Left lung (tissue), 10 donors: Measurements from ENCODE around the gene VEGFA. TPM values are rescaled to one million over a fixed set of nuclear protein-coding genes. Genes with fewer than 3 reads are reported as not detected.

Experiments used
- ATAC-seq: fragments of 200-7000 bp; cut with Tn5 transposase; one replicate; pipeline ENCODE4 v1.9.1; 2020; ENCODE audit warnings: moderate library complexity
- DNase-seq, 4 donors: peaks; one replicate each; pipeline ENCODE4 v3.0.0-alpha.2; 2013 to 2020
- H3K27ac ChIP-seq, 2 donors: fragments of 200-600 bp; sonication (generic) in 1 of 2; one replicate each; pipeline versions ENCODE4 v1.5.0 to v1.8.0; 2020 to 2021
- H3K27me3 ChIP-seq, 2 donors: fragments of 200-600 bp; sonication (generic) in 1 of 2; one replicate each; pipeline versions ENCODE4 v1.5.0 to v1.8.0; 2020 to 2021
- H3K36me3 ChIP-seq, 2 donors: fragments of 200-600 bp; sonication (generic) in 1 of 2; one replicate each; pipeline versions ENCODE4 v1.5.0 to v1.8.0; 2020 to 2021
- H3K4me1 ChIP-seq, 2 donors: fragments of 200-600 bp; one replicate each; pipeline ENCODE4 v1.8.0; 2021
- H3K4me3 ChIP-seq, 2 donors: fragments of 200-600 bp; sonication (generic) in 1 of 2; one replicate each; pipeline versions ENCODE4 v1.5.0 to v1.8.0; 2020 to 2021; ENCODE audit warnings: mild to moderate bottlenecking in 1 of 2
- H3K9me3 ChIP-seq, 2 donors: fragments of 200-600 bp; sonication (generic) in 1 of 2; one replicate each; pipeline versions ENCODE4 v1.5.0 to v1.8.0; 2020 to 2021
- CTCF ChIP-seq, 2 donors: fragments of 200-600 bp; sonication (generic) in 1 of 2; IDR thresholded peaks; one replicate each; pipeline versions ENCODE4 v1.5.0 to v1.8.0; 2021; ENCODE audit warnings: antibody characterized with exemption in 2 of 2
- intact Hi-C, 2 donors: fragments of 100-400 bp; cut with DNase I; formaldehyde crosslinking; loops; one replicate each; pipeline versions ENCODE4 v1.11.2 to v1.14.2; 2022
- polyA plus RNA-seq, 6 donors: library from polyadenylated mRNA; unstranded; fragments of 120-200 nt; gene quantifications; one replicate each; pipeline ENCODE4 v1.2.1, GENCODE V29; 2013; ENCODE audit not compliant: insufficient read length in 6 of 6
- total RNA-seq, 2 donors: library from RNA; stranded (reverse); fragmentation: NEBNext Ultra II Directional; extraction: Animal tissue kit (Norgen Biotek cat#: 25700); gene quantifications; one replicate each; pipeline ENCODE4 v1.2.1, GENCODE V29; 2021
- donor health status: DM: no; HTN: yes; CAD: no.
- donor health status: DM: no; HTN: no; CAD: no.

Gene VEGFA
- total and polyA plus RNA-seq, 8 donors = 147 to 349 (median 288) TPM

- no peak for TF ChIP-seq CTCF (IDR thresholded peaks at IDR 0.05)
- Histone ChIP-seq H3K4me3 (no peak overlapping the region), H3K27me3 (no peaks in the 10 kb centered on the region), H3K27ac (no peak overlapping the region), H3K36me3 (no peaks in the 10 kb centered on the region), H3K4me1 (peaks cover 5 to 7% of the 10 kb centered on the region in 2 donors), H3K9me3 (no peaks in the 10 kb centered on the region)
- intact Hi-C loops = no loop called here
- peak; percentile 91 for ATAC-seq
- peak in 2 of 4 donors; percentile 53 to 68 for DNase-seq
Measured at GRCh38 chr6:43744931-43745727, 24.9 kb upstream of the VEGFA start.

- no peaks in the 10 kb centered on the region for H3K9me3 ChIP-seq
- TF ChIP-seq CTCF (IDR thresholded peaks at IDR 0.05) = no peak
- H3K36me3 ChIP-seq = no peaks in the 10 kb centered on the region
- no peaks in the 10 kb centered on the region for H3K27me3 ChIP-seq
- H3K4me3 ChIP-seq = no peak overlapping the region
- intact Hi-C loops = no loop called here
- DNase-seq (no peak), ATAC-seq (no peak)
- H3K4me1 ChIP-seq = peaks cover 3 to 5% of the 10 kb centered on the region in 2 donors
- H3K27ac ChIP-seq = no peak overlapping the region
Measured at GRCh38 chr6:43746071-43746470, 23.9 kb upstream of the VEGFA start.

GRCh38 chr6:43746613-43747102 lies 23.4 kb upstream of the VEGFA start:
- ATAC-seq = no peak
- no peaks in the 10 kb centered on the region for H3K27me3 ChIP-seq
- intact Hi-C loops = no loop called here
- TF ChIP-seq CTCF (IDR thresholded peaks at IDR 0.05) = no peak
- no peaks in the 10 kb centered on the region for H3K9me3 ChIP-seq
- DNase-seq = peak in 2 of 4 donors; percentile 20 to 52
- H3K4me3 ChIP-seq = no peak overlapping the region
- H3K27ac ChIP-seq = no peak overlapping the region
- peaks cover 0 to 5% of the 10 kb centered on the region in 2 donors for H3K4me1 ChIP-seq
- no peaks in the 10 kb centered on the region for H3K36me3 ChIP-seq

- H3K9me3 ChIP-seq = no peaks in the 10 kb centered on the region
- no peaks in the 10 kb centered on the region for H3K27me3 ChIP-seq
- intact Hi-C loops = no loop called here
- no peak overlapping the region for H3K4me3 ChIP-seq
- H3K27ac ChIP-seq = no peak overlapping the region
- H3K36me3 ChIP-seq = no peaks in the 10 kb centered on the region
- ATAC-seq (no peak), DNase-seq (no peak)
- TF ChIP-seq CTCF (IDR thresholded peaks at IDR 0.05) = no peak
- H3K4me1 ChIP-seq = peaks cover 0 to 5% of the 10 kb centered on the region in 2 donors
Measured at GRCh38 chr6:43747784-43748183, 22.2 kb upstream of the VEGFA start.

- intact Hi-C loops = no loop called here
- peaks cover 0 to 5% of the 10 kb centered on the region in 2 donors for H3K4me1 ChIP-seq
- TF ChIP-seq CTCF (IDR thresholded peaks at IDR 0.05) = no peak
- H3K27me3 ChIP-seq = no peaks in the 10 kb centered on the region
- DNase-seq (no peak), ATAC-seq (no peak)
- H3K27ac ChIP-seq = no peak overlapping the region
- H3K9me3 ChIP-seq = no peaks in the 10 kb centered on the region
- no peaks in the 10 kb centered on the region for H3K36me3 ChIP-seq
- H3K4me3 ChIP-seq = no peak overlapping the region
Measured at GRCh38 chr6:43748765-43749164, 21.2 kb upstream of the VEGFA start.
